Neuron (in vitro differentiated cells): ENCODE data around the gene GGN.
A peak's percentile ranks its signal among the peaks of the same experiment; 100 is the strongest.
"Not testable (repeated sequence)": the region's sequence is repeated elsewhere in the genome, so short reads cannot be mapped to it uniquely, and the experiment has no call there.

Source experiments
- H2AFZ ChIP-seq: one replicate; pipeline ENCODE4 v1.6.1; 2013; ENCODE audit warnings: low read depth, mild to moderate bottlenecking, inconsistent platforms, low read length, moderate library complexity
- H3K27me3 ChIP-seq: one replicate; pipeline ENCODE4 v1.6.1; 2013; ENCODE audit warnings: low read length; ENCODE audit not compliant: insufficient read depth
- H3K36me3 ChIP-seq: one replicate; pipeline ENCODE4 v1.6.1; 2013; ENCODE audit warnings: low read length; ENCODE audit not compliant: insufficient read depth
- H3K4me1 ChIP-seq: one replicate; pipeline ENCODE4 v1.6.1; 2013; ENCODE audit warnings: low read length; ENCODE audit not compliant: insufficient read depth
- H3K4me3 ChIP-seq: 2 replicates; pipeline ENCODE4 v1.5.1; 2013; ENCODE audit warnings: mild to moderate bottlenecking, low read length, moderate library complexity
- H3K9me3 ChIP-seq: one replicate; pipeline ENCODE4 v1.6.1; 2013; ENCODE audit warnings: low read length

The GGN gene

DNA sequence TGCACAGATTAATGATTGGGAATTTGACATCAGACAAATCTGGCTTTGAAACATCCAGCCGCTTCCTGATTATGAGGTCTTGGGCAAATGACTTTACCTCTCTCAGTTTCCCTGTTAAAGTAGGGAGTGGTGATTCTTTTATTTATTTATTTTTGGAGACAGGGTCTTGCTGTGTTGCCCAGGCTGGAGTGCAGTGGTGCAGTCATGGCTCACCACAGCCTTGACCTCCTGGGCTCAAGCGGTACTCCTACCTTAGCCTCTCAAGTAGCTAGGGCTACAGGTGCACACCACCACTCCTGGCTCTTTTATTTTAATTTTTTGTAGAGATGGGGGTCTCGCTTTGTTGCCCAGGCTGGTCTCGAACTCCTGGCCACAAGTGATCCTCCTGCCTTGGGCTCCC is 10.8 kb downstream of the GGN start:
- H2AFZ ChIP-seq = no peak overlapping the region
- no peaks in the 10 kb centered on the region for H3K27me3 ChIP-seq
- H3K4me3 ChIP-seq = no peak overlapping the region
- H3K4me1 ChIP-seq = peaks cover 14% of the 10 kb centered on the region
- peaks cover 38% of the 10 kb centered on the region for H3K36me3 ChIP-seq
- H3K9me3 ChIP-seq = no peaks in the 10 kb centered on the region

- H3K27me3 ChIP-seq = no peaks in the 10 kb centered on the region
- H3K4me1 ChIP-seq = peaks cover 14% of the 10 kb centered on the region
- H2AFZ ChIP-seq = no peak overlapping the region
- H3K9me3 ChIP-seq = no peaks in the 10 kb centered on the region
- peaks cover 34% of the 10 kb centered on the region for H3K36me3 ChIP-seq
- H3K4me3 ChIP-seq = no peak overlapping the region
These were observed 11.3 kb downstream of the GGN start for GRCh38 chr19:38376576-38376975.

DNA sequence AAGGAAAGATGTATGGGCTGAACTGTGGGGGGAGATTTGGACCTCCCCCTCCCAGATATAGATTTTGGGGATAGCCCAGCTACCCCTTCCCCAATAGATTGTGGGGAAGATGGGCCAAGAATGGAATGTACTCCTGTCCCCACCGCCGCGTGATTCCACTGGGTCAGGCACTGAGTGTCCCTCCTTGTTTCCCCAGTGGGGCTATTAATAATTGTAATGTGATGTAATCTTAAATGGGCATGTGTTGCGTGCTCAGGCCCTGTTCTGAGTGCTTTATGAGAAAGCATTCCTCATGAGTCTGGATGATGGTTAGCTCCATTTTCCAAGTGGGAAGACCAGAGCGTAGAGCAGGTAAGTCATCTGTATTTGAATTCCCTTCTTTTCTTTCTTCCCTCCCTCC is 12.1 kb downstream of the GGN start:
- H2AFZ ChIP-seq = no peak overlapping the region
- H3K27me3 ChIP-seq = no peaks in the 10 kb centered on the region
- H3K9me3 ChIP-seq = no peaks in the 10 kb centered on the region
- peaks cover 14% of the 10 kb centered on the region for H3K4me1 ChIP-seq
- H3K4me3 ChIP-seq = peak overlapping the region; percentile 84
- peaks cover 25% of the 10 kb centered on the region for H3K36me3 ChIP-seq

DNA sequence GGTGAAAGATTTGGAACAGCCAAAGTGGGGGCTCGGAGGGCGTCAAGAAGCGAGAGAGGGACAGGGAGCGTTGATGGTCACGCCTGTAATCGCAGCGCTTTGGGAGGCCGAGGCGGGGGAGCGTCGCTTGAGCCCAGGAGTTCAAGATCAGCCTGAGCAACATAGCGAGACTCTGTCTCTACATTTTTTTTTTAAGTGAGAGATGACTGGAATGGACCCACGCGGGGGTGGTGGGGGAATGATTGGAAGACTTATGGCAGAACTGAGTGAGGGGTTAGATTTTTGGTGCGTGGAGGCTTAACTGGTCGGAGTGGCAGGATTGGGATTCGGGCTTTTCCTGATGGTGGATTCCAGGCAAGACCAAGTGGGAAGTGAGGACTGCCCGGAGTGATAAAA is 12.7 kb downstream of the GGN start:
- Histone ChIP-seq H3K36me3 (peaks cover 19% of the 10 kb centered on the region), H3K9me3 (no peaks in the 10 kb centered on the region), H3K27me3 (no peaks in the 10 kb centered on the region), H3K4me1 (peaks cover 14% of the 10 kb centered on the region), H3K4me3 (peak overlapping the region; percentile 84), H2AFZ (peak overlapping the region; percentile 11)

- H3K9me3 ChIP-seq = no peaks in the 10 kb centered on the region
- H2AFZ ChIP-seq = peak within 1 kb of the TSS; percentile 97
- H3K27me3 ChIP-seq = no peaks in the 10 kb centered on the region
- H3K4me3 ChIP-seq = peak within 1 kb of the TSS; percentile 84
- peaks cover 14% of the 10 kb centered on the region for H3K4me1 ChIP-seq
- peaks cover 17% of the 10 kb centered on the region for H3K36me3 ChIP-seq
These were observed 13.3 kb downstream of the GGN start, which contains the start of gene PSMD8 for GRCh38 chr19:38374332-38375097. PSMD8 (plus strand) TSS chr19:38374571; CDS start chr19:38374602, 31 bp downstream.

DNA sequence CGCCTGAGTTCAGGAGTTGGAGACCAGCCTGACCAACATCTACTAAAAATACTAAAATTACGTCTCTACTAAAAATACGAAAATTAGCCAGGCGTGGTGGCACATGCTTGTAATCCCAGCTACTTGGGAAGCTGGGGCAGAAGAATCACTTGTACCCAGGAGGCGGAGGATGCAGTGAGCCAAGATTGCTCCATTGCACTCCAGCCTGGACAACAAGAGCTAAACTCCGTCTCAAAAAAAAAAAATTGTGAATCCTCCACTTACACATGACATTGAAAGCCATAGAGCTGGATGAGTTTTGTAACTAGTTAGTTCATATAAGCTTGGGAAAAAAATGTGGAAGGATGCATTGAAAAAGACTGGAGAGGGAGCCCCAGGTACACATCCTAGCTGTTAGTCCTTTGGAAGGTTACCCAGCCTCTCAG is 13.9 kb downstream of the GGN start:
- H3K9me3 ChIP-seq = no peaks in the 10 kb centered on the region
- peak overlapping the region; percentile 57 for H3K4me3 ChIP-seq
- H3K27me3 ChIP-seq = no peaks in the 10 kb centered on the region
- H2AFZ ChIP-seq = peak overlapping the region; percentile 97
- peaks cover 15% of the 10 kb centered on the region for H3K36me3 ChIP-seq
- peaks cover 14% of the 10 kb centered on the region for H3K4me1 ChIP-seq

- Histone ChIP-seq H3K27me3 (no peaks in the 10 kb centered on the region), H3K4me3 (no peak overlapping the region), H3K9me3 (no peaks in the 10 kb centered on the region), H3K36me3 (peaks cover under 1% of the 10 kb centered on the region), H2AFZ (no peak overlapping the region), H3K4me1 (peaks cover 11% of the 10 kb centered on the region)
These were observed 16.8 kb downstream of the GGN start for GRCh38 chr19:38371081-38371480.

- peaks cover 3% of the 10 kb centered on the region for H3K4me1 ChIP-seq
- H2AFZ ChIP-seq = no peak overlapping the region
- no peaks in the 10 kb centered on the region for H3K36me3 ChIP-seq
- H3K27me3 ChIP-seq = no peaks in the 10 kb centered on the region
- H3K9me3 ChIP-seq = no peaks in the 10 kb centered on the region
- H3K4me3 ChIP-seq = no peak overlapping the region
These were observed 17.5 kb downstream of the GGN start for GRCh38 chr19:38370299-38370698.

DNA sequence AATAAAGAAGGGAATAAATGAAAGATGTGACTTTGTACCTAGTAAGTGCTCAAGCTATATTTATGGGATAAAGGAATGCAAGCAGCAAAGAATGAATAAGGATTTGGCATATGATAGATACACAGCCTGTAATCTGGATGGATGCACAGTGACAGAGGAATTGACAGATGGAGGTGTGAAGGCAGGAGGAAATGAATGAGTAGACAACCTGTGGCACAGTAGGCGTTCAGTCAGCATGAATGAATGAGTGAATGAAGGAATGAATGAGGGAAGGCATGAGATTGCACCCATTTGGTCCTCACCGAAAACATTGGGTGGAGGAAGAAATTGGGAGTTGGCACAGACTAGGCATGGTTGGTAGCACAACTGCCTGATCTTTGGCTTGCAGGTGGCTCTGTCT is 18.2 kb downstream of the GGN start:
- Histone ChIP-seq H2AFZ (no peak overlapping the region), H3K9me3 (peaks cover 4% of the 10 kb centered on the region), H3K4me3 (no peak overlapping the region), H3K36me3 (no peaks in the 10 kb centered on the region), H3K4me1 (no peaks in the 10 kb centered on the region), H3K27me3 (no peaks in the 10 kb centered on the region)

DNA sequence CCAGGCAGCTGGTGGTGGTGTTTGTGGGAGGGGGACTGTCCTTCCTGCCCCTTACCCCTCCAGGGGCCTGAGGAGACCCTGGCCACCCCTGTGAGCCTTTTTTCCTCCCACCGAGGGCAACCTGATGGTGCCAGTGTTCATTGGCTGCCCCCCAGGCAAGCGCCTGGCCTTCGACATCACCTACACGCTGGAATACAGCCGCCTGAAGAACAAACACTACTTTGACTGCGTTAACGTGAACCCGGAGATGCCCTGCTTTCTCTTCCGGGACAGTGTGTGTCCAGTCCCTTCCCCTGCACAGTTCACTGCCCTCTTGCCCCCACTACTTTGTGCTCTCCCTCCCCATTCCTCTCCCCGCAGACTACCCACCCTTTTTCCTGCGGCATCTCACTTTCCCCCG is 20.8 kb downstream of the GGN start:
- Histone ChIP-seq H3K27me3 (no peaks in the 10 kb centered on the region), H3K36me3 (no peaks in the 10 kb centered on the region), H2AFZ (no peak overlapping the region), H3K4me3 (no peak overlapping the region), H3K9me3 (peaks cover 4% of the 10 kb centered on the region), H3K4me1 (no peaks in the 10 kb centered on the region)

DNA sequence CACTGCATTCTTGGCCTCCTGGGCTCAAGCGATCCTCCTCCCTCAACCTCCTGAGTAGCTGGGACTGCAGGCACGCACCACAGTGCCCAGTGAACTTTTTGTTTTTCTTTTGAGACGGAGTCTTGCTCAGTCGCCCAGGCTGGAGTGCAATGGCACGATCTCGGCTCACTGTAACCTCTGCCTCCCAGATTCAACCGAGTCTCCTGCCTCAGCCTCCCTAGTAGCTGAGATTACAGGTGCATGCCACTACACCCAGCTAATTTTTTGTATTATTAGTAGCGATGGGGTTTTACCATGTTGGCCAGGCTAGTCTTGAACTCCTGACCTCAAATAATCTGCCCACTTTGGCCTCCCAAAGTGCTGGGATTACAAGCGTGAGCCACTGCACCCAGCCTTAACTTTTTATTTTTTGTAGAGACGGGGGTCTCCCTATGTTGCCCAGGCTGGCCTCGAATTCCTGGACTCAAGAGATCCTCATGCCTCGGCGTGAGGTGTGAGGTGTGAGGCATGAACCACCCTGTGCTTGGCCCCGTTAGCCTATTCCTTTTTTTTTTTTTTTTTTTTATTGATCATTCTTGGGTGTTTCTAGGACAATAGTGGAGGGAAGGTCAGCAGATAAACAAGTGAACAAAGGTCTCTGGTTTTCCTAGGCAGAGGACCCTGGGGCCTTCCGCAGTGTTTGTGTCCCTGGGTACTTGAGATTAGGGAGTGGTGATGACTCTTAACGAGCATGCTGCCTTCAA is 24.7 kb downstream of the GGN start:
- peaks cover 25% of the 10 kb centered on the region for H3K27me3 ChIP-seq
- not testable (repeated sequence) for H3K9me3 ChIP-seq, H2AFZ ChIP-seq, H3K36me3 ChIP-seq, H3K4me1 ChIP-seq
- peak overlapping the region; percentile 54 for H3K4me3 ChIP-seq

- H3K36me3 ChIP-seq = no peaks in the 10 kb centered on the region
- no peaks in the 10 kb centered on the region for H3K4me1 ChIP-seq
- H3K27me3 ChIP-seq = peaks cover 28% of the 10 kb centered on the region
- peak overlapping the region; percentile 54 for H3K4me3 ChIP-seq
- H2AFZ ChIP-seq = peak overlapping the region; percentile 99
- H3K9me3 ChIP-seq = peaks cover 4% of the 10 kb centered on the region
These were observed 25.5 kb downstream of the GGN start for GRCh38 chr19:38362076-38362945.

GRCh38 chr19:38361633-38362075 is 26.2 kb downstream of the GGN start:
- Histone ChIP-seq H3K36me3 (no peaks in the 10 kb centered on the region), H3K9me3 (peaks cover 4% of the 10 kb centered on the region), H3K4me1 (no peaks in the 10 kb centered on the region), H3K4me3 (peak overlapping the region; percentile 54), H2AFZ (peak overlapping the region; percentile 99), H3K27me3 (peaks cover 28% of the 10 kb centered on the region)
